ENCODE measurements around the gene ST6GALNAC2.

DNA sequence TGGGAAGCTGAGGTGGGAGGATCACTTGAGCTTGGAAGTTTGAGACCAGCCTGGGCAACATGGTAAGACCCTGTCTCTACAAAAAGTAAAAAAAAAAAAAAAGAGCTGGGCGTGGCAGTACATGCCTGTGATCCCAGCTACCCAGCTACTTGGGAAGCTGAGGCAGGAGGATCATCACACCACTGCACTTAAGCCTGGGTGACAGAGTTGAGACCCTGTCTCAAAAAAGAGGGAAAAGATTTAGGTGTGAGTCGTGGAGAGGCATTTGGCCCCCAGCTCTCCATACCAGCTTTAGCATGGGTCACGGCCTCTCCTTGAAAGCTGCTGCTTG is 19.1 kb downstream of the ST6GALNAC2 start:
- TF ChIP-seq, protein P1, sequence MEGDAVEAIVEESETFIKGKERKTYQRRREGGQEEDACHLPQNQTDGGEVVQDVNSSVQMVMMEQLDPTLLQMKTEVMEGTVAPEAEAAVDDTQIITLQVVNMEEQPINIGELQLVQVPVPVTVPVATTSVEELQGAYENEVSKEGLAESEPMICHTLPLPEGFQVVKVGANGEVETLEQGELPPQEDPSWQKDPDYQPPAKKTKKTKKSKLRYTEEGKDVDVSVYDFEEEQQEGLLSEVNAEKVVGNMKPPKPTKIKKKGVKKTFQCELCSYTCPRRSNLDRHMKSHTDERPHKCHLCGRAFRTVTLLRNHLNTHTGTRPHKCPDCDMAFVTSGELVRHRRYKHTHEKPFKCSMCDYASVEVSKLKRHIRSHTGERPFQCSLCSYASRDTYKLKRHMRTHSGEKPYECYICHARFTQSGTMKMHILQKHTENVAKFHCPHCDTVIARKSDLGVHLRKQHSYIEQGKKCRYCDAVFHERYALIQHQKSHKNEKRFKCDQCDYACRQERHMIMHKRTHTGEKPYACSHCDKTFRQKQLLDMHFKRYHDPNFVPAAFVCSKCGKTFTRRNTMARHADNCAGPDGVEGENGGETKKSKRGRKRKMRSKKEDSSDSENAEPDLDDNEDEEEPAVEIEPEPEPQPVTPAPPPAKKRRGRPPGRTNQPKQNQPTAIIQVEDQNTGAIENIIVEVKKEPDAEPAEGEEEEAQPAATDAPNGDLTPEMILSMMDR (IDR thresholded peaks at IDR 0.05) = no peak
- no peak for TF ChIP-seq POLR2A (IDR thresholded peaks at IDR 0.05)
